ENCODE data around the gene PTOV1.
"Not testable (repeated sequence)": the region's sequence is repeated elsewhere in the genome, so short reads cannot be mapped to it uniquely, and the experiment has no call there.

The PTOV1 gene

DNA sequence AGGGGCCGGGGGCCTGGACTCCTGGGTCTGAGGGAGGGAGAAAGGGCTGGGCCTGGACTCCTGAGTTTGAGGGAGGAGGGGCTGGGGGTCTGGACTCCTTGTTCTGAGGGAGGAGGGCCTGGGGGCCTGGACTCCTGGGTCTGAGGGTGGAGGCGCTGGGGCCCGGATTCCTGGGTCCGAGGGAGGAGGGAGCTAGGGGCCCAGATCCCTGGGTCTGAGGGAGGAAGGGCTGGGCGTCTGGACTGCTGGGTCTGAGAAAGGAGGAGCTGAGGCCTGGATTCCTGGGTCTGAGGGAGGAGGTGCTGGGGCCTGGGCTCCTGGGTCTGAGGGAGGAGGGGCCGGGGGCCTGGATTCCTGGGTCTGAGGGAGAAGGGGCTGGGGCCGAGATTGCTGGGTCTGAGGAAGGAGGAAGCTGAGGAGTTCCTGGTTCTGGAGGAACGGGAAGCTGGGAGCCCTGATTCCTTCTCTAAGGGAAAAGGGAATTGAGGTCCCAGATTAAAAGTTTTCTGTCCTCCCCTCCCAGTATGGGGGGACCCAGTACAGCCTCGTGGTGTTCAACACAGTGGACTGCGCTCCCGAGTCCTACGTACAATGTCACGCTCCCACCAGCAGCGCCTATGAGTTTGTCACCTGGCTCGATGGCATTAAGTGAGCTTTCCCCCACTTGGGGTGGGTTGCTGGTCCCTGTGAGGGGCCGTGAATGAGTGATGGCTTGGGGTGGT is 32.1 kb upstream of the PTOV1 start:
- Histone ChIP-seq H3K9me3 (ENCODE audit: insufficient read depth, low read length) (no peaks in the 10 kb centered on the region), H3K9ac (ENCODE audit: low read length) (peak overlapping the region; percentile 85), H3K9me2 (replicated peaks; ENCODE audit: insufficient read depth, low read length) (no peaks in the 10 kb centered on the region), H3K4me2 (ENCODE audit: low read depth, low read length, poor library complexity, severe bottlenecking) (peak overlapping the region; percentile 76), H3K79me2 (ENCODE audit: insufficient read depth, low read length) (peaks cover 29% of the 10 kb centered on the region), H3K27ac (ENCODE audit: low read depth, low read length) (peak overlapping the region; percentile 81), H2AFZ (ENCODE audit: low read depth, low read length, severe bottlenecking) (no peak overlapping the region), H3K36me3 (ENCODE audit: low read length) (no peaks in the 10 kb centered on the region), H4K20me1 (ENCODE audit: low read depth, low read length) (no peaks in the 10 kb centered on the region), H3F3A (ENCODE audit: insufficient read depth) (peaks cover 34% of the 10 kb centered on the region), H3K27me3 (ENCODE audit: low read length) (no peaks in the 10 kb centered on the region), H3K4me3 (ENCODE audit: insufficient read depth, low read length, poor library complexity, severe bottlenecking) (peak overlapping the region; percentile 67)
- TF ChIP-seq, protein P1, sequence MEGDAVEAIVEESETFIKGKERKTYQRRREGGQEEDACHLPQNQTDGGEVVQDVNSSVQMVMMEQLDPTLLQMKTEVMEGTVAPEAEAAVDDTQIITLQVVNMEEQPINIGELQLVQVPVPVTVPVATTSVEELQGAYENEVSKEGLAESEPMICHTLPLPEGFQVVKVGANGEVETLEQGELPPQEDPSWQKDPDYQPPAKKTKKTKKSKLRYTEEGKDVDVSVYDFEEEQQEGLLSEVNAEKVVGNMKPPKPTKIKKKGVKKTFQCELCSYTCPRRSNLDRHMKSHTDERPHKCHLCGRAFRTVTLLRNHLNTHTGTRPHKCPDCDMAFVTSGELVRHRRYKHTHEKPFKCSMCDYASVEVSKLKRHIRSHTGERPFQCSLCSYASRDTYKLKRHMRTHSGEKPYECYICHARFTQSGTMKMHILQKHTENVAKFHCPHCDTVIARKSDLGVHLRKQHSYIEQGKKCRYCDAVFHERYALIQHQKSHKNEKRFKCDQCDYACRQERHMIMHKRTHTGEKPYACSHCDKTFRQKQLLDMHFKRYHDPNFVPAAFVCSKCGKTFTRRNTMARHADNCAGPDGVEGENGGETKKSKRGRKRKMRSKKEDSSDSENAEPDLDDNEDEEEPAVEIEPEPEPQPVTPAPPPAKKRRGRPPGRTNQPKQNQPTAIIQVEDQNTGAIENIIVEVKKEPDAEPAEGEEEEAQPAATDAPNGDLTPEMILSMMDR (IDR thresholded peaks at IDR 0.05; ENCODE audit: insufficient read depth, low read length, poor library complexity, severe bottlenecking): no peak
- no peak for TF ChIP-seq EZH2phosphoT487 (conservative IDR thresholded peaks at IDR 0.05; ENCODE audit: low read length)

DNA sequence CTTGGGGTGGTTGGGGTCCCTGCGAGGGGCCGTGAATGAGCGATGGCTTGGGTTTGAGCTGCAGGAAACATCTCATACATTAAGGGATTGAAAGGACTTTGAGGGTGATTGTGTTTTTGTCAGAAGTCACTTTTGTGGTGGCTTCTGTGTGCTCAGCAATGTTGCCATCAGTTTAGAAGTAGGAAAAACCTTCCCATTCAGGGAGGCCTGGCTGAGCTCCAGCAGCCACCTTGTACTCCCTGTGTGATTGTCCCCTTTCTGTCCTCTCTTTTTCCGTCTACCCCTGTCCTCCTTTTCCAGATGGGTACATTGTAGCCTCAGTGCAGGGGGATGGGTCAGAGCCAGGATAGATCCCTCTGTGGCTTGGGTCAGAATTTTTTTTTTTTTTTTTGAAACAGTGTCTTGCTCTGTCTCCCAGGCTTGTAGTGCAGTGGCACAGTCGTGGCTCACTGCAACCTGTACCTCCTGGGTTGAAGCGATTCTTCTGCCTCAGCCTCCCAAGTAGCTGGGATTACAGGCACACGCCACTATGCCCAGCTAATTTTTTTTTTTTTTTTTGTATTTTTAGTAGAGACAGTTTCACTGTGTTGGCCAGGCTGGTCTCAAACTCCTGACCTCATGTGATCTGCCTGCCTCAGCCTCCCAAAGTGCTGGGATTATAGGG is 31.4 kb upstream of the PTOV1 start:
- not testable (repeated sequence) for H2AFZ ChIP-seq (ENCODE audit: low read depth, low read length, severe bottlenecking)

GRCh38 chr19:49820125-49820524 is 30.8 kb upstream of the PTOV1 start:
- Histone ChIP-seq H3K9me2 (replicated peaks; ENCODE audit: insufficient read depth, low read length) (no peaks in the 10 kb centered on the region), H3K79me2 (ENCODE audit: insufficient read depth, low read length) (peaks cover 42% of the 10 kb centered on the region)

More for the DNA sequence above, 31.4 kb upstream of the PTOV1 start:
- H3K27me3 ChIP-seq (ENCODE audit: low read length); H3K9me2 ChIP-seq (replicated peaks; ENCODE audit: insufficient read depth, low read length); H3K9me3 ChIP-seq (ENCODE audit: insufficient read depth, low read length); H3K36me3 ChIP-seq (ENCODE audit: low read length); H4K20me1 ChIP-seq (ENCODE audit: low read depth, low read length): not testable (repeated sequence)
- Histone ChIP-seq H3K27ac (ENCODE audit: low read depth, low read length) (peak overlapping the region; percentile 81), H3K79me2 (ENCODE audit: insufficient read depth, low read length) (peaks cover 37% of the 10 kb centered on the region), H3K9ac (ENCODE audit: low read length) (peak overlapping the region; percentile 85), H3F3A (ENCODE audit: insufficient read depth) (peaks cover 28% of the 10 kb centered on the region), H3K4me3 (ENCODE audit: insufficient read depth, low read length, poor library complexity, severe bottlenecking) (peak overlapping the region; percentile 67), H3K4me2 (ENCODE audit: low read depth, low read length, poor library complexity, severe bottlenecking) (peak overlapping the region; percentile 76)

More at GRCh38 chr19:49820125-49820524, 30.8 kb upstream of the PTOV1 start:
- TF ChIP-seq, protein P1 (IDR thresholded peaks at IDR 0.05; ENCODE audit: insufficient read depth, low read length, poor library complexity, severe bottlenecking): no peak
- TF ChIP-seq EZH2phosphoT487 (conservative IDR thresholded peaks at IDR 0.05; ENCODE audit: low read length): no peak
- Histone ChIP-seq H4K20me1 (ENCODE audit: low read depth, low read length) (no peaks in the 10 kb centered on the region), H3K27me3 (ENCODE audit: low read length) (no peaks in the 10 kb centered on the region), H3K36me3 (ENCODE audit: low read length) (no peaks in the 10 kb centered on the region), H3K27ac (ENCODE audit: low read depth, low read length) (peak overlapping the region; percentile 25; the same call in 1 of the 2 replicates), H3K4me2 (ENCODE audit: low read depth, low read length, poor library complexity, severe bottlenecking) (no peak overlapping the region), H2AFZ (ENCODE audit: low read depth, low read length, severe bottlenecking) (no peak overlapping the region), H3K9ac (ENCODE audit: low read length) (no peak overlapping the region), H3F3A (ENCODE audit: insufficient read depth) (peaks cover 25% of the 10 kb centered on the region), H3K9me3 (ENCODE audit: insufficient read depth, low read length) (no peaks in the 10 kb centered on the region), H3K4me3 (ENCODE audit: insufficient read depth, low read length, poor library complexity, severe bottlenecking) (no peak overlapping the region)

Measured in SU-DHL-6 (cell line).